IMR-90 (cell line): ENCODE data around the gene ZYG11B. TPM values are rescaled to one million over a fixed set of nuclear protein-coding genes. Genes with fewer than 3 reads are reported as not detected.

Source experiments
- ATAC-seq: fragments of 200-7000 bp; cut with Tn5 transposase; 2 replicates; pipeline ENCODE4 v1.9.1; 2020; ENCODE audit warnings: low read depth, mild to moderate bottlenecking, moderate library complexity
- BruUV-seq: library from RNA; stranded (reverse); fragments of 400-500 nt; replicated peaks from 2 replicates; lab custom pipeline; 2021; lab: Mats Ljungman, UMichigan
- CTCF ChIA-PET: fragments of 300-600 bp; formaldehyde crosslinking; extraction: SDS; loops from one replicate; lab custom pipeline; 2021; ENCODE audit warnings: antibody characterized with exemption; lab: Yijun Ruan, JAX
- POLR2A ChIA-PET: fragments of 300-600 bp; sonication (Branson Sonifier 250); formaldehyde crosslinking; loops from one replicate; lab custom pipeline; 2022; ENCODE audit warnings: antibody characterized with exemption; ENCODE audit not compliant: unreplicated experiment; lab: Charles Lee
- DNase-seq: peaks from one replicate; pipeline ENCODE4 v3.0.0; 2013
- H2AFZ ChIP-seq: replicated peaks from 2 replicates; pipeline ENCODE3; 2013; ENCODE audit warnings: low read length, mild to moderate bottlenecking; ENCODE audit not compliant: poor library complexity
- H2AK5ac ChIP-seq: 2 replicates; pipeline ENCODE4 v1.6.1; 2013; ENCODE audit warnings: low read depth, low read length, inconsistent platforms
- H2AK9ac ChIP-seq: replicated peaks from 2 replicates; pipeline ENCODE3; 2013; ENCODE audit warnings: mild to moderate bottlenecking, low read depth, low read length, moderate library complexity; ENCODE audit not compliant: poor library complexity
- H2BK120ac ChIP-seq: 2 replicates; pipeline ENCODE4 v1.6.1; 2013; ENCODE audit warnings: low read depth, low read length, inconsistent platforms
- H2BK15ac ChIP-seq: 3 replicates; pipeline ENCODE4 v1.6.1; 2013; ENCODE audit warnings: low read depth, low read length, inconsistent platforms
- H2BK20ac ChIP-seq: 2 replicates; pipeline ENCODE4 v1.6.1; 2013; ENCODE audit warnings: low read depth, mild to moderate bottlenecking, inconsistent platforms, low read length, moderate library complexity
- H2BK5ac ChIP-seq: 2 replicates; pipeline ENCODE4 v1.6.1; 2013; ENCODE audit warnings: mild to moderate bottlenecking, low read depth, low read length, inconsistent platforms; ENCODE audit not compliant: poor library complexity, severe bottlenecking
- H3K14ac ChIP-seq: replicated peaks from 2 replicates; pipeline ENCODE4 v1.6.1; 2013; ENCODE audit warnings: low read depth, low read length, inconsistent platforms
- H3K18ac ChIP-seq: 2 replicates; pipeline ENCODE4 v1.6.1; 2013; ENCODE audit warnings: low read depth, low read length, control low read depth
- H3K23ac ChIP-seq: 2 replicates; pipeline ENCODE4 v1.6.1; 2013; ENCODE audit warnings: low read depth, low read length, inconsistent platforms
- H3K27ac ChIP-seq: 2 replicates; pipeline ENCODE4 v1.5.1; 2013; ENCODE audit warnings: mild to moderate bottlenecking, control low read depth, low read length; ENCODE audit not compliant: insufficient read depth
- H3K27me3 ChIP-seq: 2 replicates; pipeline ENCODE4 v1.6.1; 2013; ENCODE audit warnings: low read length; ENCODE audit not compliant: control insufficient read depth, insufficient read depth
- H3K36me3 ChIP-seq: 2 replicates; pipeline ENCODE4 v1.6.1; 2013; ENCODE audit warnings: low read length, mixed read lengths; ENCODE audit not compliant: control insufficient read depth, insufficient read depth
- H3K4ac ChIP-seq: 2 replicates; pipeline ENCODE4 v1.6.1; 2013; ENCODE audit warnings: low read depth, low read length, inconsistent platforms
- H3K4me1 ChIP-seq: 2 replicates; pipeline ENCODE4 v1.6.1; 2013; ENCODE audit warnings: low read length, mixed read lengths; ENCODE audit not compliant: control insufficient read depth, insufficient read depth
- H3K4me2 ChIP-seq: 2 replicates; pipeline ENCODE4 v1.6.1; 2013; ENCODE audit warnings: low read depth, mild to moderate bottlenecking, control low read depth, low read length, moderate library complexity
- H3K4me3 ChIP-seq: 2 replicates; pipeline ENCODE4 v1.5.1; 2013; ENCODE audit warnings: low read depth, mild to moderate bottlenecking, control low read depth, low read length, moderate library complexity; ENCODE audit not compliant: insufficient read depth
- H3K56ac ChIP-seq: 2 replicates; pipeline ENCODE4 v1.6.1; 2013; ENCODE audit warnings: low read length, inconsistent platforms; ENCODE audit not compliant: insufficient read depth; ENCODE audit errors: extremely low read depth
- H3K79me1 ChIP-seq, 2 experiments: 2 replicates each; pipeline ENCODE4 v1.6.1; 2013; ENCODE audit warnings: low read length in 2 of 2, inconsistent platforms in 1 of 2, low read depth in 1 of 2
- H3K9ac ChIP-seq: 2 replicates; pipeline ENCODE4 v1.6.1; 2013; ENCODE audit warnings: low read depth, low read length, control low read depth
- H3K9me1 ChIP-seq: 2 replicates; pipeline ENCODE4 v1.6.1; 2013; ENCODE audit warnings: low read length, inconsistent platforms; ENCODE audit not compliant: insufficient read depth
- H3K9me3 ChIP-seq: 2 replicates; pipeline ENCODE4 v1.6.1; 2013; ENCODE audit warnings: low read length; ENCODE audit not compliant: control insufficient read depth, insufficient read depth
- H4K20me1 ChIP-seq: 2 replicates; pipeline ENCODE4 v1.6.1; 2013; ENCODE audit warnings: low read length, inconsistent platforms; ENCODE audit not compliant: insufficient read depth
- H4K5ac ChIP-seq: 2 replicates; pipeline ENCODE4 v1.6.1; 2013; ENCODE audit warnings: mild to moderate bottlenecking, low read depth, low read length, control low read depth
- H4K8ac ChIP-seq, 2 experiments: 2 replicates each; pipeline ENCODE4 v1.6.1; 2013; ENCODE audit warnings: low read depth in 2 of 2, low read length in 2 of 2, control low read depth in 1 of 2, inconsistent platforms in 1 of 2
- H4K91ac ChIP-seq: 2 replicates; pipeline ENCODE4 v1.6.1; 2013; ENCODE audit warnings: low read depth, low read length, inconsistent platforms; ENCODE audit not compliant: insufficient read depth
- BHLHE40 ChIP-seq: fragments of 150-350 bp; IDR thresholded peaks from 2 replicates; pipeline ENCODE4 v1.6.1; 2016; ENCODE audit warnings: mild to moderate bottlenecking, low read depth, low read length
- POLR2A ChIP-seq: IDR thresholded peaks from 2 replicates; pipeline ENCODE4 v1.6.1; 2012; ENCODE audit warnings: mild to moderate bottlenecking, low read depth, low read length
- SMC3 ChIP-seq: fragments of 150-350 bp; IDR thresholded peaks from 2 replicates; pipeline ENCODE4 v1.6.1; 2016; ENCODE audit warnings: low read depth, mild to moderate bottlenecking, antibody characterized with exemption, low read length, moderate library complexity
- WGBS, 2 experiments: methylation state at CpG; one replicate each; pipeline versions ENCODE4 v1.1.5 to v1.1.7; 2013; ENCODE audit warnings: missing lambda C conversion rate in 2 of 2; ENCODE audit not compliant: insufficient read length in 1 of 2; ENCODE audit errors: extremely low coverage in 2 of 2; 5-methylcytosine and 5-hydroxymethylcytosine counted together
- dilution Hi-C: fragments of 300-500 bp; cut with HindIII; formaldehyde crosslinking; loops from one replicate; pipeline ENCODE4 v1.14.3; 2018; ENCODE audit warnings: low sequenced_read_pairs; ENCODE audit not compliant: unreplicated experiment
- in situ Hi-C: fragments of 300-500 bp; cut with MboI; formaldehyde crosslinking; loops from 3 replicates; pipeline ENCODE4 v1.14.3; 2019; ENCODE audit warnings: low sequenced_read_pairs, inconsistent platforms, mixed read lengths
- intact Hi-C: fragments of 100-400 bp; cut with micrococcal nuclease; formaldehyde crosslinking; loops from 2 replicates; pipeline ENCODE4 v1.10.0; 2022
- polyA plus RNA-seq, 3 experiments: library from polyadenylated mRNA; depleted of rRNA; stranded (reverse); fragments of >200 nt; gene quantifications; 2 replicates each; pipeline ENCODE4 v1.2.3, GENCODE V29; 2012; ENCODE audit warnings: low replicate concordance in 1 of 3
- total RNA-seq: library from RNA; depleted of rRNA; stranded (reverse); fragments of >200 nt; gene quantifications from 2 replicates; pipeline ENCODE4 v1.2.3, GENCODE V29; 2012

ZYG11B gene
- total and polyA plus RNA-seq, 2 of the 4 experiments (the other 2 are of a cell fraction) = 8.1 to 55.2 TPM

GRCh38 chr1:52693843-52694242 is 32.4 kb upstream of the ZYG11B start:
- 100% methylated on average over 1 of the region's 1 CpG; no CpG with 5 or more reads in 1 of the 2 experiments for WGBS, 2 experiments
- H3K9me1 ChIP-seq = peaks cover 9% of the 10 kb centered on the region
- ATAC-seq = no peak
- H3K4me2 ChIP-seq = no peak overlapping the region
- no peak overlapping the region for H3K4ac ChIP-seq
- dilution Hi-C loops = no loop called here
- POLR2A ChIA-PET = no interaction called here
- DNase-seq = no peak
- no peak overlapping the region for H4K5ac ChIP-seq
- in situ Hi-C loops = no loop called here
- H3K56ac ChIP-seq = no peak overlapping the region
- H4K8ac ChIP-seq = no peak overlapping the region
- H3K23ac ChIP-seq = no peak overlapping the region
- H2BK5ac ChIP-seq = no peak overlapping the region
- no peak overlapping the region for H4K91ac ChIP-seq
- 0 out of 2 replicates have a peak, but pooled peaks cover 5% of the 10 kb centered on the region for H4K20me1 ChIP-seq
- H3K9me3 ChIP-seq = no peaks in the 10 kb centered on the region
- peaks cover 6% of the 10 kb centered on the region; the same call in 1 of the 2 replicates for H3K4me1 ChIP-seq
- H2AK5ac ChIP-seq = no peak overlapping the region
- intact Hi-C loops = no loop called here
- CTCF ChIA-PET = no interaction called here
- no peak overlapping the region for H3K9ac ChIP-seq
- no peak overlapping the region for H2BK15ac ChIP-seq
- no peak overlapping the region for H3K14ac ChIP-seq
- no peak overlapping the region for H3K18ac ChIP-seq
- peaks cover 21 to 58% of the 10 kb centered on the region in 2 experiments for H3K79me1 ChIP-seq
- H2AK9ac ChIP-seq = no peak overlapping the region
- BruUV-seq = no TSS peak
- no peak overlapping the region for H2BK120ac ChIP-seq
- no peak overlapping the region for H3K4me3 ChIP-seq
- H3K27me3 ChIP-seq = no peaks in the 10 kb centered on the region
- no peak overlapping the region for H2AFZ ChIP-seq
- TF ChIP-seq SMC3 (no peak), BHLHE40 (no peak), POLR2A (no peak)
- H3K36me3 ChIP-seq = peaks cover 13% of the 10 kb centered on the region
- H3K27ac ChIP-seq = no peak overlapping the region
- H2BK20ac ChIP-seq = no peak overlapping the region
